ENCODE measurements around the gene CUX1.
"Not testable (repeated sequence)": the region's sequence is repeated elsewhere in the genome, so short reads cannot be mapped to it uniquely, and the experiment has no call there.

The CUX1 gene

GRCh38 chr7:101803203-101804087 is 14.0 kb upstream of the CUX1 start:
- no peak for DNase-seq (ENCODE audit: low read depth)

- no peak for DNase-seq (ENCODE audit: low read depth)
Measured at GRCh38 chr7:101804088-101804963, 13.1 kb upstream of the CUX1 start.

DNA sequence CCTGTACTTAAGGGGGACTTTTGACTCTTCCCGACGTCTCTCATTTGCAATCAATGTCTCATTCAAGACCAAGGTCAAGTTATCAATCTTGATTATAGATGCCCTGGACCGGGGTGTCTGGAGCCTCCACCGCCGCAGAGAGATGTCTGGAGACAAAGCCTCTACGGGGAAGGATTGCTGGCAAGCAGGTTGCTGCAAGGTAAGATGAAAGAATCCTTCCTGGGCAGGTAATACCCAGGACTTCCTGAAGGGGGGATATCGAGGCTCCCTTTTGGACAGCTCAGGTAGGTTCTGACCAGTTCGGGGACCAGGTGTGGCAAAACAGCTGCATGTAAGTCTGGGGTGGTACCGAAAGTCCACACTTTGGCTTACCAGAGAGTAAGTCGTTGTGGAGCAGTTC is 12.5 kb upstream of the CUX1 start:
- no peak for DNase-seq (ENCODE audit: low read depth)

GRCh38 chr7:101812595-101812994 is 4.8 kb upstream of the CUX1 start:
- no peak for DNase-seq (ENCODE audit: low read depth)

DNA sequence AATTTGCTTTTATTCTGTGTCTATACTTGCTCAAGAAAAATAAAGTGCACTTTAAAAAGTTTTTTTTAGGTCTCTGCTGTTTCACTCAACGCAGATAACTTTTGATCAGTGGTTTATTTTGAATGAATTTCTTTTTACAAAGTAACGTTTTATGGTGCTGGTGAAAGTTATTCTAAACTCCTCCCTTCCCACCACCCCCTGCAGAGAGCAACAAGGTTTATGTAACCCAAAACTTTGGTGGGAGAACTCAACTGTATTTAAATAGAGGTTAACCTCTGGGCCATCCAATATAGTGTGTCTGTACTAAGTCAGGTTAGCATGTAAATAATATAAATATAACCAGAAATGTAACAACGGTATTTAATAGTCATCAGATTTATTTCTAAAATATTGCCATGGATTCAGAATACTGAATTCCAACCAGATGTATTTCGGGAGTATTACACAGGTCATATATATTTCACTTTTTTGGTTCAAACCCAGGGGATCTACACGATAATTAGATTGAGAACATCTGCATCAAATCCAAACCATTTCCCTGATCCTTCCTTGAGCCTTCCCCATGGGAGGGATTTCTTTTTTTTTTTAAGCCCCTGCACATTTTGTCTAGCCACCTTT is 3.9 kb upstream of the CUX1 start:
- no peak for DNase-seq (ENCODE audit: low read depth)

DNA sequence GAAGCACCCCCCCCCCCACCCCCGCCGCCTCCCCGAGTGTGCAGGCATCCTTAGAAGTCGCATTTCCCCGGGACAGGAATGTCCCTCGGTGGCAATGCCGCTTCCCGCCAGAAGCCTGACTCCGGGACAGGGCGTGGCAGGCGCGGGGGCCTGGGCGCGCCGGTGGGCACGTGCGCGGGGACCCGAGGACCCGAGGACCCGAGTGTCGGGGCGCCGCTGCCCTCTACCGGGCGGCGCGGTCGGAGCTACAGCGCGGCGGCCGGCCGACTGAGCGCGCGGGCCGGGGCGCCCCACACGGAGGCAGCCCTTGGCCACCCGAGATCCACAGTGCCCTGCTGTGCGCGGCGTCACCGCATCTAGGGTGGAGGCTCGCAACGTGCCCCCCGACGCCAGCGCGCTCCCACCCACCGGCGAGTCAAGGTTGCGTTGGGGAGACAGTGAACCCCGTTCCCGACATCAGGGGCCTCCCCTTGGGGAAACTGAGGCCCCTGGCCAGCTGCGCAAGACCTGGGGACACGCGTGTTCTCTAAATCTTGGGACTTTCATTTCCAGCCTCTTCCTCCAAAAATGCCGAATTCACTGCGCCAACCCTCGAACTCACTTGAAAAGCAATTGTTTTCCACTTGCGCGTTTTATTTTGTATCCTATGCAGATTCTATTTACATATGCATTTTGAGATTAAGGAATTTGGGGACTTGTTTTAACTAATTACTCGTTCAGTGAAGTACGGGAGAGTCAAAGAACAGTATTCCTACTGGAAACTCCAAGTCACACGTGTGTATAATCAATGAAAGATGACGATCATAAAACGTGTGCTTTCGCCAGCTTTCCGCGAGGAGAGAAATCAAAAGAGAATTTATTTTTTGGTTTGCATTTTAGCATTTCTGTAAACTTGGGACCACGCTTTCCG is 3.1 kb upstream of the CUX1 start:
- no peak for DNase-seq (ENCODE audit: low read depth)

- no peak for DNase-seq (ENCODE audit: low read depth)
Measured at GRCh38 chr7:101814991-101815825, 2.2 kb upstream of the CUX1 start.

GRCh38 chr7:101815826-101816594 is 1.4 kb upstream of the CUX1 start:
- no peak for DNase-seq (ENCODE audit: low read depth)

- no peak for DNase-seq (ENCODE audit: low read depth)
Measured at GRCh38 chr7:101816595-101817470, 593 bp upstream of the CUX1 start.

- DNase-seq (ENCODE audit: low read depth): no peak
Measured at GRCh38 chr7:101818287-101819071, 1.1 kb downstream of the CUX1 start.

GRCh38 chr7:101819183-101819582 is 1.8 kb downstream of the CUX1 start:
- no peak for DNase-seq (ENCODE audit: low read depth)

DNA sequence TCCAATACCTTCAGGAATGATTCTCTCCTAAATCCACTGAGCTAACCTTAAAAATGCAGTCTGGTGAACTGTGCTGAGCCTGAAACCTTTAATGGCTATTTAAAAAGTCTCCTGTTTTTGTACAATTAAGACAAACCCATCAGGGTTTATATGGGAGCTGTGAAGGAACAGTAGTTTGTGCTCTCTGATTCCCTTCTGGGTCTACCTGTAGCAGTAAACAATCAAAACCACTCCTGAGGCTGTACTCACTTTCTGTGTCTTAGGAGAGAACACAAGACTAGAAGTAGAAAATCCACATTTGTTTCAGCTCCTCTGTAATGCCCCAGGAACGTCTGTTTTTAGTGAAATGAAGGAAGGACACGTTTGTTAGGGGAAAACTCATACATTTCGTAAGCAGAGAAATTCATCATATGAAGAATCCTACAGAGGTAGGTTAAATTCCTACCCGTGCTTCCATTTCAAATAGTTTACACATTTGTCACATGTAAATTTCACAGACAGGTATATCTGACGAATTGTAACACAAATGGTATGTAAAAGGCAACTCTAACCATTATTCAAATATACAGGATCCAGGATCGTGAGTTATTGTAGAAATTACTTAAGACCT is 2.6 kb downstream of the CUX1 start:
- DNase-seq (ENCODE audit: low read depth): no peak

DNA sequence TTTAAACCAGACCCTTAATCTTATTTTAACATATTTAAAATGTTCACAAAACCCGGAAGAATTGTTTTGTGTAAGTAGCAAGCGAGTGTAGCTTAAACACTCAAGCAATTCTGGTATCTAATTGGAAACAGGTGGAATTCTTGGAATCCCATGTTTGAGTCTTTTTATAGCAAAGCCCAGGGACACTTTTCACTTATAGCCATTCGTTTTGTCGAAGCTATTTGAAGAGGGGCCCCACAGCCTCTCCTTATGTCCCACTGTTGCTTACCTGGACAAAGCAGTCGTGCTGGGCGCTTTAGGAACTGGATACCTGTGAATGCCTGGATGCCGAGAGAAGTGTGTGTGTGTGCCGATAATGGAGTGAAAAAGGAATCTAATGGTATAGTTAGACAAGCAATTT is 3.3 kb downstream of the CUX1 start:
- DNase-seq (ENCODE audit: low read depth): no peak

- DNase-seq (ENCODE audit: low read depth): not testable (repeated sequence)
Measured at GRCh38 chr7:101822632-101823031, 5.2 kb downstream of the CUX1 start.

GRCh38 chr7:101823096-101823495 is 5.7 kb downstream of the CUX1 start:
- no peak for DNase-seq (ENCODE audit: low read depth)

DNA sequence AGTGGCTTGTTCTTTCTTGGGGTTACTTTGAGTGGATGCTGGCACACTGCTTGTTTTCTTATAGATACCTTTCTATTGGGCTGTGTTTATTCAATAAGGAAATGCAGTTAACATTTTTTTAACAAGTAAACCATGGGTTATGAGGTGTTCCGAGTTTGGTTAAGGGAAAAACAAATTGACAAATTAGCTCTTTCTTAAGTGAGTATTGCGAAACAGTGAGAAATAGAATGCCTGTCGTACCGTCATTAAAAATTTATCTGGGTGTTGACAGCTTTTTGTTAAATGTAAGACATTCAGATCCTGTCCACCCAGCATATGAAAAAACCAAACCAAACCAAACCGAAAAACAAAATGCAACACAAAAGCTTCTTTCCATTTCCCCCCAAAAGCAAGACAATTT is 6.2 kb downstream of the CUX1 start:
- no peak for DNase-seq (ENCODE audit: low read depth)

DNA sequence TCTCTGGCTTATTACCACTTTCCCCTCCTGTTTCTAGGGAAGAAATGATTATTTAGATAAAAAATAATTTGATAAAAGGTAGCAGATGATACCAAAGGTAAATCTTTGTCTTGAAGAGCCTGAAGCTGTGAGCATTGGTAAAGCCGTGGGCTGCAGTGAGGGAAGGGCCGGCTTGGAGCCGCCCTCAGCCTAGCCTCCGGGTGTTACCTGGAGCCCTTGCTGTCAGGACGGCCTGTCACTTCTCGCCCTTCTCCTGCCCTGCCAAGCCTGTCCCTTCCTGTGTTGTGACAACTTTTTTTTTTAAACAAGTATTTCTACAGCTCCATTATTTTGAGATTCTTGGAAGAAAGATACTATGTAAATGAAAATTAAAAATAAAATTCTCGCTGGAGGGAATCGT is 7.0 kb downstream of the CUX1 start:
- no peak for DNase-seq (ENCODE audit: low read depth)
